Activated CD8-positive, alpha-beta memory T cell treated with anti-CD3 and anti-CD28 coated beads for 4 hours (primary cell): ENCODE results near the gene MT1M.
"Not testable (repeated sequence)": the region's sequence is repeated elsewhere in the genome, so short reads cannot be mapped to it uniquely, and the experiment has no call there.

Source experiments
- DNase-seq, 2 donors: peaks; one replicate each; pipeline ENCODE4 v3.0.0-alpha.2; 2020; ENCODE audit warnings: low read depth in 2 of 2

Gene MT1M

DNA sequence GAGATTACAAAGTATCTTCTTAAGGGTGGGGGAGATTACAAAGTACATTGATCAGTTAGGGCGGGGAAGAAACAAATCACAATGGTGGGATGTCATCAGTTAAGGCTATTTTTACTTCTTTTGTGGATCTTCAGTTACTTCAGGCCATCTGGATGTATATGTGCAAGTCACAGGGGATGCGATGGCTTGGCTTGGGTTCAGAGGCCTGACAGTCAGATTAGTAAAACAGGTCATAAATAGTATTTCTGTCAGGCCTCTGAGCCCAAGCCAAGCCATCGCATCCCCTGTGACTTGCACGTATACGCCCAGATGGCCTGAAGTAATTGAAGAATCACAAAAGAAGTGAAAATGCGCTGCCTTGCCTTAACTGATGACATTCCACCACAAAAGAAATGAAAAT lies 42.1 kb downstream of the MT1M start:
- DNase-seq: not testable (repeated sequence)

DNA sequence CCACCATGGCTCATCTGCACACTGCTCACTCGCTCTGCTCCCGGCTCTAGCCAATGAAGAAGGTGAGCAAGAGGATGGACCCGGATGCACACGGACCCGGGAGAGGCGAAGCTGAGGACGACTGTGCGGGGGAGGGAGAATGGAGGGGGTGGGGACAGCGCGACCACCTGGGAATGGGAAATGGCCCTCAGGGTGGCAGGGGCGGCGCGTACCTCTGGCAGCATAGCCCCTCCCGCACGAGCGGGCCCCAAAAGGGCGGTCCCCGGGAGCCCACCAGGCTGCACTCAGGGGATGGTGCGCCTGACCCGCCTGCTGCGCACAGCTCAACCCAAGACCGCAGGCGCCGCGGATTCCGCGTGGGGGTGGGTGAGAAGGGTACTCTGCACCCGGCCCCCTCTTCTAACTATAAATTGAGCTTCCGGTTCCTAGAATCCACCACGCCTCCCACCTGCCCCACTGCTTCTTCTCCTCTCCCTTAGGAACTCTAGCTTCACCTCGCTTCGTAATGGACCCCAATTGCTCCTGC lies 43.3 kb downstream of the MT1M start:
- DNase-seq: no peak

DNA sequence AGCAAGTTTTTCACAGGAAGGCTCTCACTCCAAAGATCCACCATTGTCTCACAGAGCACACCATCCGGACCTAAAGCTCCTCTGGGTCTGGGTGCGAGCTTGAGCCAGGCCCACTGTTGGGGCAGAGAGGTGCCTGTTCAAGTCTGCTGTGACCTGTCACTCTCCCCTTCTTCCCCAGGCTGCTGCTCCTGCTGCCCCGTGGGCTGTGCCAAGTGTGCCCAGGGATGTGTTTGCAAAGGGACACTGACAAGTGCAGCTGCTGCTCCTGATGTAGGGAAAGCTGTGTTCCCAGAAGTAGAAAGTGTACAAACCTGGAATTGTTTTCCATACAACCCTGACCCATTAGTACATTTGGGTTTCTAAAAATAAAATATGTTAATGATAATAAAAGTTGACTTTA lies 45.0 kb downstream of the MT1M start:
- DNase-seq: no peak

DNA sequence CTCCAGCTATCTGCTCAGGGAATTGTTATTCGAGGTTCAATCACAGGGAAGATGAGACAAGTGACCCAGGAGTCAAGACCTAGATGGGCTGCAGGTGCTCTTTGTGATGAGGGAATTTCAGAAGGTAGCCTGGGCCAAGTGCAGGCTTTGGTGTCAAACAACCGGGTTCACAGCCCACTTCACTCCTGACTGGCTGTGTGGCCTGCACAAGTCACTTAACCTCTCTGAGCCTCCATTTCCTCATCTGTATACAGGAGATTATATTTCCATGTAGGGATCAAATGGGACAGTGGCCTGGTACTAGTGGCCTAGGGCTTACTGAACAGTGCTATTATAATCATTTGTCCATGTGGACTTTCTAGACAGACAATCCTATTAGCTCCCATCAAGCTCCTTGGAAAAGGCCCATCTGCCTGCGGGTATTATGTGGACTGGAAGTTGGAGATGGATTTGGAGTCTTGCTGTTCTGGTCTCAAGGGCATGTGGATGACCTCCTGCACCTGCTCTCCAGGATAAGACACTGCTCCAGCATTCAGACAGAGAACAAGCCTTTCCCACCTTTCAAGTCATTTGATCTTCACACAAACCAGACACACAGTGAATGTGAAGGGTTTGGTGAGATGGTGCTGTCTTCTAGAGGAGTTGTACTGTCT lies 46.7 kb downstream of the MT1M start:
- DNase-seq: no peak

DNA sequence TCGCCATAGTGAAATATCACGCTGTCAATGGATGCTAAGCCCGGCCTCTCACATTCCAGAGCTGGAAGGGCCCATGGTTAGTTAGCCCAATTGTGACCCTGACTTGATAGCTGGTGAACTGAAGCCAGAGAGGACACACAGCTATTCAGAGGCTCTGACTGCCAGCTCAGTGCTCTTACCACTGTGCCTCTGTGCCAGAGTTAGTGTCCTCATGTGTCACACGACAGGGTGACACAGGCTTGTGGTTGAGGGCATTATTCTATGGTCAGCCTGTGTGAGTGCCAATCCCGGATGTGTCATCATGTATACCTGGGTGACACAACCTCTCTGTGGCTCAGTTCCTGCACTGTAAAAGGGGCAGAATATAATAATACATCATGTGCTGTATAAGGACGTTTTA lies 47.4 kb downstream of the MT1M start:
- no peak for DNase-seq

DNA sequence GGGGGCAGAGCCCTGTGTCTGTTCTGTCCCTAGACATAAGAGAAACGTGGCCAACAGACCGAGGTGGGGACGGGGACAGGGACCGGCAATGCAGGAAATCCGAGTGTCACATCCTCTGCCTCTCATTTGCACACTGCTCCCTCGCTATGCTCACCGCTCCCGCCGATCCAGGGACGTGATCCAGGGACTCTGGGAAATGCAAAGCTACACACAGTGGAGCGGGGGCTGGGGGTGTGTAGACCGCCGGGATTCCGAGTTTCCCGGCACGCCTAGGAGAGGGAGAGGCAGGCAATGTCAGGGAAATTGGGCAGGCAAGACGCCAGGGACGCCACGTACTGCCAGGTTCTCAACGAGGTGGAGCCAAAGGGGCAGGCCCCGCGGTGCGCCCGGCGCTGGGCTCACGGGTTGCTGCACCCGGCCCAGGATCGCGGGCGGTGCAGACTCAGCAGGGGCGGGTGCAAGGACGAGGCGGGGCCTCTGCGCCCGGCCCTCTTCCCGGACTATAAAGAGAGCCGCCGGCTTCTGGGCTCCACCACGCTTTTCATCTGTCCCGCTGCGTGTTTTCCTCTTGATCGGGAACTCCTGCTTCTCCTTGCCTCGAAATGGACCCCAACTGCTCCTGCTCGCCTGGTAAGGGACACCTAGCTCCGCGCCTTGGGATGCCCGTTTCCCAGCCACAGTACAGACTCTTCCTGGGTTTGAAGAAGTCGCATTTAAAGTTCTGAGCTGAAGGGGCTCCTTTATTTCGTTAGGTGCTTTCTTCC lies 49.7 kb downstream of the MT1M start, which contains the start of gene MT1X:
Gene MT1X (plus strand): TSS at position 532 of the 764 bp plus-strand sequence. CDS start 71 bp downstream, at position 603.
- peak; percentile 67 to 72 for DNase-seq

DNA sequence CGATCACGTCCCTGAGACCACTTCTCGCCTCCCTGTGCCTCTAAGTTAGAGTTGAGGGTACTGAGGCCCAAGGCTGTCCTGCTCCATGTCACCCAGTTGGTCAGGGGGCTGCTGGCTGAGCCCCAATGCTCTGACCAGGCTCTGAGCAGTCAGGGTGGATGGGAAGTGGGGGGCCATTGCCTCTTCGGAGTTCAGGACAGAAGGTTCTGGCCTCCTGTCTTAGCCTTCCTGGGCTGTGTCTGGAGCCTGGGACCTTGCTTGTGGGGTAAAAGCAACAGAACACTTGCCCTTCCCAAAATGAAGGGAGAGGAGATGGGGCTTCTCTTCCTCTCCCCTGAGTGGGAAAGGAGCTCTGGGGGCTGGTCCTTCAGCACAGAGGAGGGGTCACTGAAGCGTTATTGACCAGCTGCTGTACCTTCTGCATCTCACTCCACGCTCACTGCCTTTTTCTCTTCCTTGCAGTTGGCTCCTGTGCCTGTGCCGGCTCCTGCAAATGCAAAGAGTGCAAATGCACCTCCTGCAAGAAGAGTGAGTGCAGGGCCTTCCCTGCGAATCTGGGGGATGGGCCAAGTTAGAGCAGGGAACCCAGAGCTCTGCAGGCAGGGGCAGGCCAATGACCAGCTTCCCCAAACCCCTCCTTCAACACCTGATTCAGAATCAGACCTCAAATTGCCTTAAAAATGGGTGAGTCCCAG lies 50.4 kb downstream of the MT1M start:
- no peak for DNase-seq
